TTC549 (cell line): ENCODE measurements around the gene ARHGAP35.
"Not testable (repeated sequence)": the region's sequence is repeated elsewhere in the genome, so short reads cannot be mapped to it uniquely, and the experiment has no call there.

Source experiments
- FAIRE-seq: peaks from 2 replicates; lab custom pipeline; 2012; peaks lifted over from hg19 to GRCh38; lab: Jason Lieb, UNC

The ARHGAP35 gene

DNA sequence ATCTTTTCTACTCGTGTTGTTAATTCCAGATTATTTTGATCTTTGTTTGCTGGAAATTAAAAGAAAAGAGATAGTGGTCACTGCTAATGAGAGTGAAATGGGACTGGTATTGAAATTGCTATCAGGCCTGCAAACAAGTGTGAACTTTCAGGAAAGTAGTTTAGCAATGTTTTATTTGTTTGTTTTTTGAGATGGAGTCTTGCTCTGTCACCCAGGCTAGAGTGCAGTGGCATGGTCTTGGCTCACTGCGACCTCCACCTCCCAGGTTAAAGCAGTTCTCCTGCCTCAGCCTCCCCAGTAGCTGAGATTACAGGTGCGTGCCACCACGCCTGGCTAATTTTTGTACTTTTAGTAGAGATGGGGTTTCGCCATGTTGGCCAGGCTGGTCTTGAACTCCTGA, 10.4 kb downstream of the ARHGAP35 start:
- FAIRE-seq, result not testable (repeated sequence)

DNA sequence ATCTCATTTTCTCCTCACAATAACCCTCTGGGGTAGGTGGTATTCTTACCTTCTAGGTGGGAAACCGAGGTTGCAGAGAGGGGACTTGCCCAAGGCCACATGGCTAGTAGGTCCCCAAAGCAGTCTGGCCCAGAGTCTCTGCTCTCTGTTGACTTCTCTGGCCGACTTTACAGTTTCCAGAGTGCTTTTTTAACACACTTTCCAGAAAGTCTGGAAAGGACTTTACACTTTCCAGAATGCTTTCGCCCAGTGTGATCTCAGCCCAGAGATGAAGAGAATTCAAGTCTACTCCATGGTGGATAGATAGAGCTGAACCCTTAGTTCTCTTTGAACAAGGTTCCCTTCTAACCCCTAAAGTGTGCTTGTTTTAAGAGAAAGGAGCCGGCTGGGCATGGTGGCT, 12.2 kb downstream of the ARHGAP35 start:
- FAIRE-seq, result no peak

DNA sequence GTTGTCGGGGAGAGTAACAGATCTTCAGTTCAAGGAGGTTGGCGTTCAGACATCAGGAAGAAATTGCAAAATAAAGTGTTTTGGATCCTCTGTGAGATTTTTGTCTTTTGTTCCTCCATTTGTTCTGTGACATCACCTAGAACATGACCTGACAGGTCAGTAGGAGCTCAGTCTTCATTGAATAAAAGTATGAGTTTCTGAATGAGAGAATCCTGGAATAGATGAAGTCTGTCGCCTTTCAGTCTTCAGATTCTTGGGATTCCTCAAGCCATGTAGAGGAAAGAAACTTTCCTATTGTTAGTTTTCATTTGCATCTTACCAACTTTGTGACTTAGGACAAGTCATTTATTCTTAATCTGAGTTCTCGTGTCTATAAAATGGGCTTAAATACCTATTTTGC, 14.4 kb downstream of the ARHGAP35 start:
- FAIRE-seq, result no peak

DNA sequence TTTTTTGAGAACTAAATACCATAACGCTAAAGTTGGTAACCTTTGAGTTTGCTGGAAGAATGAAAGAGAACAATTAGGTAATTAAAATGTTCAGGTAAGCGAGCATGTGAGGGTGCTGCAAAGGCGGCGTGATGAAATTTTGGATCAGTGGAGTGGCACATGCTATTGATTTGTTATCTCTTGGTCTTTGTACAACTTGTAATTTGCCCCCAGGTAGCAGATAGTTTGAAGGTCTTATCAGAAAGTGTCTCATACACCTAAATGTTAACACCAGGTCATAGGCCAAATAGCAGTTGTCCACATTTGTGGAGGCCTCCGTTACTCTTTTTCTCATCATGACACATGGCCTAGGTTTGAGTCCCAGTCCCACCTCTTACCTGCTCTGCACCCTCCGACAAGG, 14.9 kb downstream of the ARHGAP35 start:
- no peak for FAIRE-seq

DNA sequence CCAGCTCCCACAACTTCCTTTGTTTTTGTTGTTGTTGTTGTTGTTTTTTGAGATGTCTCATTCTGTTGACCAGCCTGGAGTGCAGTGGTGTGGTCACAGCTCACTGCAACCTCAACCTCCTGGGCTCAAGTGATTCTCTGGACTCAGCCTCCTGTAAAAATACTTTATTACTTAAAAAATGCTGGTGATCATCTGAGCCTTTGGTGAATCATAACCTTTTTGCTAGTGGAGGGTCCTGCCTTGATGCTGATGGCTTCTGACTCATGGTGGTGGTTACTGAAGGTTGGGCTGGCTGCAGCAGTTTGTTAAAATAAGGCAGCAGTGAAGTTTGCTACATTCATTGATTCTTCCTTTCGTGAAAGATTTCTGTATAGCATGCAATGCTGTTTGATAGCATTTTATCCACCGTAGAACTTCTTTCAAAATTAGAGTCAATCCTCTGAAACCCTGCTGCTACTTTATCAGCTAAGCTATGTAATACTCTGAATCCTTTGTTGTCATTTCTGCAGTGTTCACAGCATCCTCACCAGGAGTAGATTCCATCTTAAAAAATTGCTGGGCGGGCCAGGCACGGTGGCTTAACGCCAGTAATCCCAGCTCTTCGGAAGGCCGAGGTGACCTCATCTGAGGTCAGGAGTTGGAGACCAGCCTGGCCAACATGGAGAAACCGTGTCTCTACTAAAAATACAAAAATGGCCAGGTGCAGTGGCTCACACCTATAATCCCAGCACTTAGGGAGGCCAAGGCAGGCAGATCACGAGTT, 18.0 kb downstream of the ARHGAP35 start:
- no peak for FAIRE-seq

DNA sequence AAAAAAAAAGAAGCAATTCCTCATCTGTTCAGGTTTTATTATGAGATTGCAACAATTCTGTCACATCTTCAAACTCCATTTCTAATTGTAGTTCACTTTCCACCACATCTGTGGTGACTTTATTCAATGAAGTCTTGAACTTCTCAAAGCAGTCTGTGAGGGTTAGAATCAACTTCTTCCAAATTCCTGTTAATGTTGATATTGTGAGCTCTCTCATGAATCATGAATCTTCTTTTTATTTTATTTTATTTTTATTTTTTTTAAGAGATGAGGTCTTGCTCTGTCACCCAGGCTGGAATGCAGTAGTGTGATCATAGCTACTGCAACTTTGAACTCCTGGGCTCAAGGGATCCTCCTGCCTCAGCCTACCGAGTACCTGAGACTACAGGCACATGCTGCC, 19.6 kb downstream of the ARHGAP35 start:
- FAIRE-seq, result no peak

DNA sequence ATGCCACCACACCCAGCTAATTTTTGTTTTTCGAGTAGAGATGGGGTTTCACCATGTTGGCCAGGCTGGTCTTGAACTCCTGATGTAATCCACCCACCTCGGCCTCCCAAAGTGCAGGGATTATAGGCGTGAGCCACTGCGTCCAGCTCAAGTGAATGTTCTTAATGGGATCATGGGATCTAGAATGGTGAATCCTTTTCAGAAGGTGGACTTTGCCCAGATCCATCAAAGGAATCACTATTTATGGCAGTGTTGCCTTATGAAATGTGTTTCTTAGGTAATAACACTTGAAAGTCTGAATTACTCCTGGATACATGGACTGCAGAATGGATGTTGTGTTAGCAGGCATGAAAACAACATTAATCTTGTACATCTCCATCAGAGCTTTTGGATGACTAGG, 20.3 kb downstream of the ARHGAP35 start:
- FAIRE-seq, result no peak

DNA sequence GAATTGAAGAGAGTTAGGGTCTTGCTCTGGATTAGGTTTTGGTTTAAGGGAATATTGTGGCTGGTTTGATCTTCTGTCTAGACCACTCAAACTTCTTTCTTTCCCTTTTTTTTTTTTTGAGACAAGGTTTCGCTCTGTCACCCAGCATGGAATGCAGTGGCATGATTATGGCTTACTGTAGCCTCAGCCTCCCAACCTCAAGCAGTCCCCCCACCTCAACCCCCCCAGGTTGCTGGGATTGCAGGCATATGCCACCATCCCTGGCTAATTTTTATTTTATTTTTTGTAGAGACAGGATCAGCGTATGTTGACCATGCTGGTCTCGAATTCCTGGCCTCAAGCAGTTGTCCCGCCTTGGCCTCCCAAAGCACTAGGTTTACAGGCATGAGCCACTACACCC, 21.2 kb downstream of the ARHGAP35 start:
- no peak for FAIRE-seq

DNA sequence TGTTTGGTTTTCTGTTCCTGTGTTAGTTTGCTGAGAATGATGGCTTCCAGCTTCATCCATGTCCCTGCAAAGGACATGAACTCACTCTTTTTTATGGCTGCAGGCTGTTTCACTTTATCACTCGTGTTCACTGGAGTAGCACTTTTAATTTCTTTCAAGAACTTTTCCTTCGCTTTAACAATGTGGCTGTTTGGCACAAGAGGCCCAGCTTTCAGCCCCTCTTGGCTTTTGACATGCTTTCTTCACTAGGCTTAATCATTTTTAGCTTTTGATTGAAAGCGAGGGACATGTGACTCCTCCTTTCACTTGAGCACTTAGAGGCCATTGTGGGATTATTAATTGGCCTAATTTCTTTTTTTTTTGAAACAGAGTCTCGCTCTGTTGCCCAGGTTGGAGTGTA, 22.0 kb downstream of the ARHGAP35 start:
- not testable (repeated sequence) for FAIRE-seq

DNA sequence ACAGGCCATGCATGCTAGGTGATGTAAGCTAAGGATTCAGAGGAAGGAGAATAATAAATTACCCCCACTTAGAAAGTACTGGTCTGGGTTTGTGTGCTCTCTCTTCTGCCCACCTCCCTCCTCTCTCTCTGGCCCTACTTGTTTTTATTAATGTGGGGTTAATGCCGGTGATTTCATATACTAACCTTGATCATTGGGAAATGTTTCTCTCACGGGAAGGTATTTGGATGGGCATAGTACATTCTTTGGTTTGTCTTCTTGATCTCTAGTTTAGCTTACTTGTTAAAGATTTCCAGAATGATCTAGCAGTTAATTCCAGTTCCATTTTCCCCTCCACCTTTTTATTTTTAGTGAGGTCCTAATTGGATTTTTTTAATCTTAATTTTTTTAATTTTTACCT, 24.6 kb downstream of the ARHGAP35 start:
- FAIRE-seq, result no peak

DNA sequence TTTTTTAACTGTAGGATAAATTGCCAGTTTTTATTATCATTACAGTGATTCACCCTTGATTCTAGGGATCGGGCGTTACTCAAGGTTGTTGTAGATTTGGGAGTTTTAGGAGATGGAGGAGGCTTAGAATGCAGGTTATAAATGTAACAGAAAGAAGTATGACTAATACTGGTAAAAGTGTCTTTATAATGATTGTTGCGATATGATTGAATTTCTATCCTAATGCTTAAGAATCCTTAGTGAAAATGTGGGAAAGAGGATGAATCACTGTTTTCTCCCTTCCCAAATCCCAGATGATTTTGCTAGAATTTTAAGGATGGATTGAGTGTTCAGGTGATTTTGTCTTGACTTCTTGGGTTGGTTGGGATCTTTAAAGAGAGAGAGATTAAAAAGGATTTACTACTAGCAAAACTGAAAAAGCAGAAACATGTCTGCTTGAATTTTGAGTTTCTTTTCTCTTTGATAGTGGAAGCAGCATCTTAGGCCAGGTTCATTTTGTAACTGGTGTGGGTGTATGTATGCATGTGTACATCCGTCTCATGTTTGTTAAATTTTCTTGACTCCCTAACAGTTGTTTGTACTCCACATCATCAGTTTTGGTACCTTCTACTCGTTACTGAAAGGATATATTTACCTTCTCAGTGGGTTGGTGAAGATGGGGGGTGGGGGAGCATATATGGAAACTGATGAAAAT, 25.9 kb downstream of the ARHGAP35 start:
- FAIRE-seq, result no peak

DNA sequence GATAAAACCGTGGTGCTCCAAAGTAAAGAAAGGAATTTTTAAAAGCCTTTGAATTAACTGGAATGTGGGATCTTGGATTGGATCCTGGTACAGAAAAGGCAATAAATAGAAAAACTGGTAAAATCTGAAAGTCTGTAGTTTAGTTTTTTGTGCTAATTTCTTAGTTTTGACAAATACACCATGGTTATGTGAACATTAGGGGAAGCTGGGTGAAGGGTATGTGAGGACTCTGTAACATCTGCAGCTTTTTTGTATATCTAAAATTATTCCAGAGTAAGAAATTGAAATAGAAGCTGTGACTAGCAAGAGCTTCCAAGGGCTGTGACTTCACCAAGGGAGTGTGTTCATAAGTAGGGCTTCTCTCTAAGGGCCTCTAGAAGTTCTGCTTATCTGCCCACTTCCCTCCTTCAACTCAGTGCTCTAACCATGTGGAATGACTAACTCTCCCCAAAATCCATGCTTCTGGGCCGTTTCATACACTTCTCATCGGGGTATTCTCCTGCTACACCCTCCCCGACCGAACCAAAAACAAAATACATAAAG, 26.5 kb downstream of the ARHGAP35 start:
- FAIRE-seq, result no peak

DNA sequence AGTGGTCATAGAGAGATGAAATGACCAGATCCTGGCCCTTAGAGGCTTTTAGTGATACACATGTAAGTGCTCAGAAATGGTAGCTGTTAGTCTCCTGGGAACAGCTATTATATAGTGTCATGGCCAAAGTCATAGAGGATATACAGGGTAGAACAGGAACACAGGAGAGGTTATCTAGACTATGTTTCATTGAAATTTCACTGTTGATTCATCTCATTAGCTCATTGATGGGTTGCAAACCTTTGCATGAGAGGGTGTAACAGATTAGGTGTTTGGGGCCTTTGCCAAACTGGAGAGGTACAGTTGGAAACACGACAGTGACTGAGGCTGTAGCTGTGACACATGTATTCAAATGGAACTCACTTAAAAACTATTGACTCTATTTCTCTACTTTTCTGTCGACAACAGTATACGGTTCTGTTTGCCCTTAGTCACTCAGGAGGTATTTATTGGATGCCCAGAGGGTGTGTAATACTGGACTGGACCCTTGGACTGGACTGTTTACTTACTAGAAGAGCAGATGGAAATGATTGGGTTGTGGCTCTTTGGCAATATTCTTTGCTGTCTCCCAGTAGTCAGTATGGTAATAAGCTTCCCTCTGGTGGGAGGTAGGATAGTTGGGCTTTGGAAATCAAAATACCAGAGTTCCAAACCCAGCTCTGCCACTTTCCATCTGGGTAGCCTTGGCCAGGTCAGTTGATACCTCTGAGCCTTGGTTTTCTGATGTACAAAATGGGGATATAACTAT, 29.8 kb downstream of the ARHGAP35 start:
- no peak for FAIRE-seq

DNA sequence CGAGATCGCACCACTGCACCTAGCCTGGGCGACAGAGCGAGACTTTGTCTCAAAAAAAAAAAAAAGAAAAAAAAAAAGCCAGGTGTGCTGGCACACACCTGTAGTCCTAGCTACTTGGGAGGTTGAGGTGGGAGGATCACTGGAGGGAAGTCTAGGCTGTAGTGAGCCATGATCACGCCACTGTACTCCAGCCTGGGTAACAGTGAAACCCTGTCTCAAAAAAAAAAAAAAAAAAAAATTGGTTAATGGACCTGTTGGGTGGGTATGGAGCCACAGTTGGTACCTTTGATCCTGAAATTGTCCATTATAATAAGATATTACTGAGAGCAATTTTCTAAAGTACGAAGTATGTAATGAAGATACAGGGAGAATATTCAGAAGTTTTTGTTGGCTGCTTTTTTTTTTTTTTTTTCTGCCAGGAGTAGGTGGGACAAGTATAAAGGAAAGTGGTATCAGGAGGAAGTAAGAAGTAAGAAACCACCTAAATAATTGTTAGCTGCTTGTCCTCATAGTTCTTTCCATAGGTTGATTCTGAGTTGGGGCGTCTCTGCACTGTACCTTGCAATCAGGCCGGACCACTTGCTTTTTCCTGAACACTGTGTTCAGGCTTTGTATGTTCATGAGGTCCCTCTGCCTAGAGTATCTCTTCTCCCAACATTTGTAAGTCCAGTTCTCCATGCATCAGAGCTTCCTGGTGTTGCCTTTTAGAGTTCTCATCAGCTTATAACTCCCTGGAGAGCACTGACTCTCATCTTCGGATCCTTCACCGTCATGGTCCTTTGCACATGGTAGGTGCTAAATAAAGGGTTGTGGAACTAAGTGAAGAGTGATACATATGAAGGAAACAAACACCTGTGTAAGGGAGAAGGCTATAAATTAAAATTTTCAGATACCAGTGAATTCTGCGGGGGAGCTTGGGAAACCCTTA, 31.7 kb downstream of the ARHGAP35 start:
- no peak for FAIRE-seq

DNA sequence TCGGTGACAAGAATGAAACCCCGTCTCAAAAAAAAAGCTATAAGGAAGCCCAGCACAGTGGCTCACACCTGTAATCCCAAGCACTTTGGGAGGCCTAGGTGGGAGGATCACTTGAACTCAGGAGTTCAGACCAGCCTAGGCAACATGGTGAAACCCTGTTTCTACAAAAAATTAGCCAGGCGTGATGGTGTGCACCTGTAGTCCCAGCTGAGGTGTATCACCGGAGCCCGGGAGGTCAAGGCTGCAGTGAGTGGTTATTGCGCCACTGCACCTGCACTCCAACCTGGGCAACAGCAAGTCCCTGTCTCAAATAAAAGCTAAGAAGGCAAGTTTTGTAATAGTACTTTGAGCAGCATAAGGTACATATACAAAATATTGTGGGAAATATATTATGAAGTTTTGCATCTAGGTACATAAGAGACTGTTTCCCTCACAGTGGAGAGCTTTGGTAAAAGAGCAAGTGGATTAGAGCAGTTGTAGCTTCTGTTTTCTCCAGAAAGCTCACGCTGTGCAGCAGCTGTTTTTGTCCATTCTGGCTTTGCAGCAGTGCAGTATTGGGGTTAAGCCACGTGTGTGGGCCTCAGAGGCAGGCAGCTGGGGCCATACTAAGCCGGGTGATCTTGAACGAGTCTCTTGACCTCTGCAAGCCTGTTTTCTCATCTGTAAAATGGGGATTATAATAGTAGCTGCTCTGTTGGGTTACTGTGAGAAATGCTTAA, 35.4 kb downstream of the ARHGAP35 start:
- FAIRE-seq, result no peak

DNA sequence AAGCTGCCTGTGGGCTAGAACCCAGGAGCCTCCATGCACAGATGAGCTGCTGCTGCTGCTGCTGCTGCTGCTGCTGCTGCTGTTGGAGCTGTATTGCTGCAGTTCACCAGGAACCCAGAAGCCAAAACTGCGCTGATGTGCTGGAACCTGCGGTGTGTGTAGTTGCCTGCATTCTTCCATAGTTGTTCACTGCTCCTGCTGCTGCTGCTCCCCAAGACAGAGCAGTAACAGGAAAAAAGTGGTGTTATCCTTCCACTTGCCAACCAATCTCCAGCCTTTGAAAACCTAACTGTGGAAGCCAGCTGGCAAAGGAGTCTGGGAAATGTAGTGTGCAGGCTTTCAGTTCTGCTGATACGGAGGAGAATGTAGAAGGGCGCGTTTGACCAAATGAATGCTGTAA, 37.9 kb downstream of the ARHGAP35 start:
- FAIRE-seq, result no peak

DNA sequence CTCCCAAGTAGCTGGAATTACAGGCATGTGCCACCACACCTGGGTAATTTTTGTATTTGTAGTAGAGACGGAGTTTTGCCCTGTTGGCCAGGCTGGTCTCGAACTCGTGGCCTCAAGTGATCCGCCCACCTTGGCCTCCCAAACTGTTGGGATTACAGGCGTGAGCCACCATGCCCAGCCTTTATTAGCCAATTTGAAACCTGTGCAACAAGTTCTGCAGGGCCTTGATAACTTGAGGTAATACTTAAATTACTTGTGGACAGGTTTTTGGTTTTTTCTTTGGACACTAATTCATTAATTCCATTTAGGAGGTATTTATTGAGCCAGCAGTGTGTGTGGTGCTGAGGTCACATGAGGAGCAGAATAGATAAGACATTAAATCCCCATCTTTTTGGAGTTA, 39.5 kb downstream of the ARHGAP35 start:
- FAIRE-seq, result no peak

DNA sequence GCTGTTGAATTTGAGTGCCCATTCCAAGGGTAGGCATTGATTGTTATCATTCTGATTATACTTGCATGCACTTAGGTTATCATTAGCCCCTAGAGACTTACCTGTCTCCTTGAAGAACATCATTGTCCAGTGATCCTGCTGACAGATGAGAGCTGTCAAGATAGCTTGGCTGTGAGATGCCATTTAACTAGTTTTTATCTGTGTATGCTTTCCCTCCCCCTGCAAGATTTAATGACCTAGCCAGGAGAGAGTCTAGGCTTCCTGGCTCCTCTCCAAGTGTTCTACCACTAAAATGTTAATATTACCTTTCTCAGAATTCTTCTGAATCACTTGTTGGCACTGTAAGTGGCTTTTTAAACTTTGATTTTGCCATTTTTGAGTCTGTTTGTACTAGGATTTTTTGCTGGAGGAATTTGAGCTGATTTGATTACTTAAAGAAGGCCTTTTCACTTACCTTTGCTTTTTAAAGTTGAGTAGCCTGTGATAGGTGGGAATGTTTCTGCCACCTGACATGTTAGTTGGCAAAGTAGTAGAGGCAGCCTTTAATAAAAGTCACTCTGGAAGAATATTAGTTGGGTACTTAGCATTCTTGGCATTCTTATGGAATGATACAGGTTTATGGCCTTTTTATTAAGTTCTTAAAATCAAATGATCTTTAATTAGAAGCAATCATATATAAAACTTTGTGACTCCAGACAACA, 41.1 kb downstream of the ARHGAP35 start:
- FAIRE-seq, result no peak

DNA sequence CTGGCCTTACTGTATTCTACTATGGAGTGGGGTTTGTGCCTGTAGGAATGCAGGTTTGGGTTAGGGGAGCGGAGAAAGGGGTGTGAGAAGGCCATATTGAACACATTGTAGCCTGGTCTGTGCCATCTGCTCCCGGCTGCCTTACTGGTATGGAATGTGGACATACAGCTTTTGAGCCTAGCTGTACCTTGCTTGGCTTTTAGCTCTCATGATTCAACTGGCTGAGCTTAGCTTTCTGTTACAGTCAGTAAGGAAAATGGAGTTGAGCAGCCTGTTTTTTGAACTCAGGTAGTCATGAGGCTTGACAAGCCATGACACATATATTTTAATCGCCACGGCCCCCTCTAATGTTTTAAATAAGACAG, 41.6 kb downstream of the ARHGAP35 start:
- FAIRE-seq, result no peak

DNA sequence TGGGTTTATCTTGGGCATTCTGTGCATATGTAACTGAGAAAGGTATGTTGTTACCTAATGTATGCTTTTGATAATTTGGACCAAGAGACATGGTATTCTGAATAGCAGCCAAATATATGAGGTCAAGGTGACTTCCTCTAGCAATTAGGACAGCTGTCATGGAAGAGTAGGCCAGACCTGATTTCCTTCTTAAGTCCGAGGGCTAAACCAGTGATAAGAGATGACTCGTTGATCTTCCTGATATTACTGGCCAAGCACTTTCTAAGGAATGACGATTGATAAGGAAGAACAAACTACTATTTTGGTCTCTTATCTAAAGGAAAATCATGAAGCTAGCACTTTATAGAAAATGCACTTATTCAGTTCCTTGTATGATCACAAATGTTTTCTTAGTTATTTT, 42.7 kb downstream of the ARHGAP35 start:
- FAIRE-seq, result no peak
